Small intestine (tissue), 7 donors: ENCODE measurements around the gene NRN1L. TPM values are rescaled to one million over a fixed set of nuclear protein-coding genes. Genes with fewer than 3 reads are reported as not detected.
A peak's percentile ranks its signal among the peaks of the same experiment; 100 is the strongest.
"Not testable (repeated sequence)": the region's sequence is repeated elsewhere in the genome, so short reads cannot be mapped to it uniquely, and the experiment has no call there.

Source experiments
- DNase-seq, 2 donors: peaks; one replicate each; pipeline versions ENCODE4 v3.0.0 to v3.0.0-alpha.2; 2013
- FAIRE-seq: peaks from 2 replicates; lab custom pipeline; 2012; peaks lifted over from hg19 to GRCh38; lab: Jason Lieb, UNC
- H3K27ac ChIP-seq, 3 donors: one replicate each; pipeline ENCODE4 v1.5.1; 2013; ENCODE audit warnings: low read length in 2 of 3, mild to moderate bottlenecking in 2 of 3, control low read depth in 1 of 3, inconsistent platforms in 1 of 3, low read depth in 1 of 3, moderate library complexity in 1 of 3
- H3K27me3 ChIP-seq, 3 donors: one replicate each; pipeline ENCODE4 v1.6.1; 2013; ENCODE audit warnings: low read length in 3 of 3, inconsistent platforms in 1 of 3; ENCODE audit not compliant: control insufficient read depth in 3 of 3, insufficient read depth in 3 of 3
- H3K36me3 ChIP-seq, 3 donors: one replicate each; pipeline ENCODE4 v1.6.1; 2013; ENCODE audit warnings: low read length in 3 of 3, inconsistent platforms in 1 of 3, low read depth in 1 of 3, mild to moderate bottlenecking in 1 of 3, moderate library complexity in 1 of 3; ENCODE audit not compliant: control insufficient read depth in 3 of 3, insufficient read depth in 2 of 3
- H3K4me1 ChIP-seq, 3 donors: one replicate each; pipeline ENCODE4 v1.6.1; 2013; ENCODE audit warnings: low read length in 2 of 3, inconsistent platforms in 1 of 3, low read depth in 1 of 3, mild to moderate bottlenecking in 1 of 3, moderate library complexity in 1 of 3; ENCODE audit not compliant: control insufficient read depth in 3 of 3, insufficient read depth in 2 of 3
- H3K4me3 ChIP-seq, 3 donors: one replicate each; pipeline ENCODE4 v1.5.1; 2013; ENCODE audit warnings: low read length in 3 of 3, control low read depth in 1 of 3, inconsistent platforms in 1 of 3, low read depth in 1 of 3, mild to moderate bottlenecking in 1 of 3, moderate library complexity in 1 of 3
- H3K9me3 ChIP-seq, 2 donors: one replicate each; pipeline ENCODE4 v1.6.1; 2013; ENCODE audit warnings: low read depth in 1 of 2, low read length in 1 of 2; ENCODE audit not compliant: control insufficient read depth in 2 of 2, insufficient read depth in 1 of 2
- WGBS, 3 donors: extraction: QIAGEN DNeasy Blood & Tissue Kit; methylation state at CpG; one replicate each; pipeline ENCODE4 v1.1.7; 2013; 5-methylcytosine and 5-hydroxymethylcytosine counted together
- polyA plus RNA-seq, 4 donors: library from polyadenylated mRNA; stranded (reverse) in 3 of 4; unstranded in 1 of 4; fragments of 200-250 nt in 3 of 4; fragments of 120-200 nt in 1 of 4; gene quantifications; one replicate each; pipeline versions ENCODE4 v1.2.1 to v1.2.3, GENCODE V29; 2013
- donor health status: healthy with polysubstance abuse.
- donor health status: control.
- donor health status: control.
- donor health status: Bipolar disorder and iron deficiency.
- donor health status: healthy.

Gene NRN1L
- polyA plus RNA-seq, 4 donors: 0.69 to 6.0 (median 2.0) TPM

DNA sequence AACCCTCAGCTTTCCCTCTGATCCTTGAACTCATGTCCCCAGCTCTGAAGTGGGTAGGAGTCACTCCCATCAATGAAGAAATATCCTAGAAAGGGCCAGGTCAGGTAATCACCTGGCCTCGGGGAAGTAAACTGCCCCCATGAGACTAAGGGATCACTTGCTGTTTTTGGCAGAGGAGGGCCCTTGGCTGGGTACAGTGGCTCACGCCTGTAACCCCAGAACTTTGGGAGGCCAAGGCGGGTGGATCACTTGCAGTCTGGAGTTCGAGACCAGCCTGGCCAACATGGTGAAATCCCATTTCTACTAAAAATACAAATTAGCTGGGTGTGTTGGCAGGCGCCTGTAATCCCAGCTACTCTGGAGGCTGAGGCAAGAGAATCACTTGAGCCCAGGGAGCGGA is 20.6 kb upstream of the NRN1L start:
- FAIRE-seq, H3K9me3 ChIP-seq, DNase-seq, H3K27me3 ChIP-seq, H3K4me3 ChIP-seq, H3K4me1 ChIP-seq: not testable (repeated sequence)
- Histone ChIP-seq H3K36me3 (peaks cover 2 to 88% (median 4%) of the 10 kb centered on the region in 3 donors), H3K27ac (peak overlapping the region in 1 of 3 donors; percentile 22)
- 93 to 96% (median 94%) methylated on average over 6 of the region's 6 CpGs for WGBS, 3 donors

DNA sequence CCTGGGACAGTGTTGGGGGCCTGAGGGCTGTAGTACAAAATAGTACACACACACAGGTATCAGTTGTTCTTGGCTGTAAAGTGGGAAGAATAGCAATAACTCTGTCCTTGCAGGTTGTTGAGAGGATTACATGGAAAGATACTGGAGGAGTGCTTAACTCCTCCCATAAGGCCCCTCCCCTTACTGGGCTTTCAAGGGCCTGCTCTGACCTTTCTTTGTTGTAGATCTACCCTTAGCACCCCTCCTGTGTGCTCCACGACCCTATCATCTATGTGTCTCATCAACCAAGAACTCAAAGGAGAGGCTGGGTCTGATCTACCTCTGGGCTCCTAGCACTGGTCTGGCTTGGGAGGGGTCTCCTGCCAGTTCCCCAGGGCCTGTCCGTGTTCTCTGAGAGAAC is 20.1 kb upstream of the NRN1L start:
- FAIRE-seq (no peak), DNase-seq (no peak)
- Histone ChIP-seq H3K27ac (no peak overlapping the region), H3K27me3 (no peaks in the 10 kb centered on the region), H3K9me3 (no peaks in the 10 kb centered on the region), H3K36me3 (peaks cover 2 to 90% (median 4%) of the 10 kb centered on the region in 3 donors), H3K4me3 (no peak overlapping the region), H3K4me1 (no peaks in the 10 kb centered on the region)
- WGBS, 3 donors: 80 to 87% (median 84%) methylated on average over 2 of the region's 2 CpGs

DNA sequence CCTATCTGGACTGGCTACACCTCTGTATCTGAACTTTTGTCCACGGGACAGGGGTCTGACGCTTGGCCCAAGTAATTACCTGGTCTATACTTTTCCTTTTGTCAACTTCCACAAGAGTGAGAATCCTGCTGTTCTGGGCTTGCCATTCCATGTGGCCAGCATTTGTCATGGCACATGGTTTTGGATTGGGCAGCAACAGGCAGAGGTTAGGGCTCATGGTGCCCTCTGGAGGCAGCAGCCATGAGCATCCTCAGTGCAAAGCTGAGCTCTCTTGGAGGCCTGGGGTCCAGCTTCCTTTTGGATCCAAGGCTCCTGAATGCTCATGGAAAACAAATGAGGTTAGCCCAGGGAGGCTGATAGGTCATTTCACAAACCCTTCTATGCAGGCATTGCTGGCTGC is 19.4 kb upstream of the NRN1L start:
- H3K27me3 ChIP-seq: no peaks in the 10 kb centered on the region
- peaks cover 2 to 92% (median 4%) of the 10 kb centered on the region in 3 donors for H3K36me3 ChIP-seq
- no peak for FAIRE-seq
- 87 to 100% (median 92%) methylated on average over 2 of the region's 2 CpGs for WGBS, 3 donors
- no peaks in the 10 kb centered on the region for H3K9me3 ChIP-seq
- H3K27ac ChIP-seq: no peak overlapping the region
- DNase-seq: peak; percentile 48 to 63
- no peak overlapping the region for H3K4me3 ChIP-seq
- H3K4me1 ChIP-seq: no peaks in the 10 kb centered on the region

DNA sequence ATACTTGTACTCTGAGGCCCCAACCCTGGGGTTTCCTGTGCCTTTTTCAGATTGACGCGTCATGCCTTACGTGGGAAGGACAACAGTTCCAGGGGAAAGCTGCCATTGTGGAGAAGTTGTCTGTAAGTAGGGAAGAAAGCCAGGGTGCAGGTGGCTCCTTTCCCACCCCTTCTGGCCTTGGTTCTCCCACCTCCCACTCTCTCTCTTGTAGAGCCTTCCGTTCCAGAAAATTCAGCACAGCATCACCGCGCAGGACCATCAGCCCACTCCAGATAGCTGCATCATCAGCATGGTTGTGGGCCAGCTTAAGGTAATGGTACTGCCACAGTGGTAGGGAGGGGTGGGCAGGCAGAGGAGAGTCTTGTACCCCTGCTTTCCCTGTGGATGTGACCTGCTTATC is 16.4 kb upstream of the NRN1L start:
- H3K9me3 ChIP-seq: no peaks in the 10 kb centered on the region
- no peak overlapping the region for H3K4me3 ChIP-seq
- H3K27me3 ChIP-seq: no peaks in the 10 kb centered on the region
- DNase-seq (no peak), FAIRE-seq (no peak)
- H3K4me1 ChIP-seq: no peaks in the 10 kb centered on the region
- peaks cover 2 to 80% (median 7%) of the 10 kb centered on the region in 3 donors for H3K36me3 ChIP-seq
- no peak overlapping the region for H3K27ac ChIP-seq
- 94 to 97% (median 96%) methylated on average over 6 of the region's 6 CpGs for WGBS, 3 donors

DNA sequence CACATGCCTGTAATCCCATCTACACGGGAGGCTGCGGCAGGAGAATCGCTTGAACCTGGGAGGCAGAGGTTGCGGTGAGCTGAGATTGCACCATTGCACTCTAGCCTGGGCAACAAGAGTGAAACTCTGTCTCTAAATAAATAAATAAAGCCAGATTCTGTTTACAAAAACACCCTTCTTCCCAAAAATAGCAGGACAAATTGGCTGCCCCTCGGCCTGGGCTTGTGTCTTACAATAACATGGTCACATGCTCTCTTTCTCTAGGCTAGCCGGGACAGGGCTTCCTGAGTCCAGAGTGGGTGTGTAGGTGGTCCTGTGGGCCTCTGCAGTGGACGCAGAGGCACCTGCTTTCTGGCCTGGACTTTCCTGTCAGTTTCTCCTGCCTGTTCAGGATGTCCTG is 15.0 kb upstream of the NRN1L start:
- no peak for DNase-seq
- WGBS, 3 donors: 84 to 90% (median 86%) methylated on average over 7 of the region's 7 CpGs
- Histone ChIP-seq H3K4me1 (peaks cover 0 to 10% (median 8%) of the 10 kb centered on the region in 3 donors), H3K27me3 (no peaks in the 10 kb centered on the region), H3K36me3 (peaks cover 2 to 72% (median 7%) of the 10 kb centered on the region in 3 donors), H3K9me3 (no peaks in the 10 kb centered on the region), H3K27ac (no peak overlapping the region), H3K4me3 (no peak overlapping the region)
- FAIRE-seq: no peak

DNA sequence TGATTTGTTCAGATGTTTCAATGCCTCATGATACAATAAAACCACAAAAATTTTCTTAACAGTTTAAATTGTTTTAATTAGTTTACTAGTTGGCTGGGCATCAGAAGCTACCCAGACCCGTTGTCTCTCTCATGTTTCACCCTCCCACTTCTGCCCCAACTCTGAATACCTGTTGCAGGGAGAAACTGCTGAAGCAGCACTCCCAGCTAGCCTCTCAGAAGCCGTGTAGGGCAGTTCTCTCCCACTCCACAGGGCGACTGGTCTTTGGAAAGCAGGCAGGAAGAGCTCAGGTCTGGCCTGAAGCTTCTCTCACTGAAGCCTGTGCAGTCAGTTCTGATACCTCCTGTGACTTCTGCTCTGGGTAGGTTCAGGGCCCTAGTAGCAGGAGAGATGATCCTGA is 13.4 kb upstream of the NRN1L start:
- H3K27me3 ChIP-seq: no peaks in the 10 kb centered on the region
- H3K4me1 ChIP-seq: peaks cover 0 to 17% (median 9%) of the 10 kb centered on the region in 3 donors
- no peaks in the 10 kb centered on the region for H3K9me3 ChIP-seq
- WGBS, 3 donors: 70 to 76% (median 73%) methylated on average over 3 of the region's 3 CpGs
- FAIRE-seq (no peak), DNase-seq (no peak)
- no peak overlapping the region for H3K4me3 ChIP-seq
- no peak overlapping the region for H3K27ac ChIP-seq
- H3K36me3 ChIP-seq: peaks cover 2 to 64% (median 7%) of the 10 kb centered on the region in 3 donors

DNA sequence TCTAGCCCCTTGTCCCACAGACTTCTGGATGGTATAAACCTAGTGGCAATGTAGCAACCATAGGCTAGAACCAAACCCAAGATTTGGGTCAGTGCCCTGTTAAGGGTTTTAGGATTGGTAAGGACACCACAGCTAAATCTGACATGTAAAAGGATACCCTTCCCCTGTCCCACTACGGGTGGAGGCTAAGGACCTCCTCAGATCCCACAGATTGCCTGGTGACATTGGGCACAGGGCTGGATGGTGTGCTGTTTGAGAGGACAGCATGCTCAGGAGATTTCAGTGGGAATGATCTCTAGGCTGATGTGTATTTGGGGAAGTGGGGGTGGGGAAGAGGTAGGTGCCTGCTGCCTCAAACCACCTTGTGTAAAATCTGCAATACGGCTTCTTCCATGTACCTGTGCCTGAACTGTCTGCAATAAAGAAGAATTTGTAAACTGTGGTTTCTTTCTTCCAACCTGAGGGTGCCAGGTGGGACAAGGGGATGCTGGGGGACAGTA is 12.5 kb upstream of the NRN1L start:
- DNase-seq: peak in 1 of 2 donors; percentile 16

DNA sequence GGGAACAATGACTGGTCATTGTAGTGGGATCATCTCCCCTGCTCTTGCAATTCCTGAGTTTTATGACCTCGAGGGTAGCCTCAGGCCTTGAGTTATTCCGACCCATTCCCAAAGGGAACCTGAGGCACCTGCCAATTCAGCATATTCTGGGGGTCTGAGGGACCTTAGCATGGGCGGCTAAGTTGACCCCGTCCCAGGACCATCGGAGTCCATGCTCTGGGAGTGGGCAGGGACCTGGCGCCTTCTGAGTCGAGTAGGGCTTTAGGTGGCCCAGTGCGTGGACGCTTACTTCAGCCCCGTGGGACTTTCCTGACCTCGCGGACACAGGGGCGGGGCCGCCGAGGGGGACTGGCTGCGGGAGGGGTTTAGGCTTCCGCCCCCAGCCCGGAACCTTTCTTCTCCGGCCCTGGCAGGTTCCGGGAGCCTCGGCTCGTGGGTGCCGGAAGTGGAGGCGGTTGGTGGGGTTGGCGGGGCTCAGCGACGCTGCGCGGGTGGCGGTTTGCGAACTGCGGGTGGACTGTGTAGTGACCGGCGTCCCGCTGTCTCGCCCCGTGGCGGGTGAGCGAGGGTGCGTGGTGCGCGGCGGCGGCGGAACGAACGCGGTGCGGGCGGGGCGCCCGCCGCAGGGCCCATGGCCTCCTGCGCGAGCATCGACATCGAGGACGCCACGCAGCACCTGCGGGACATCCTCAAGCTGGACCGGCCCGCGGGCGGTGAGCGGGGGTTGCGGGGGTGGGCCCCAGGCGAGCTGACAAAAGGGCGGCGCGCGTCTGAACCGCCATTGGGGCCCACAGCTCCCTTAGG is 11.9 kb upstream of the NRN1L start, which contains the start of gene EDC4:
Gene EDC4 (plus strand): TSS at position 422 of the 804 bp plus-strand sequence. CDS start 210 bp downstream, at position 632.
- H3K27me3 ChIP-seq: no peaks in the 10 kb centered on the region
- H3K36me3 ChIP-seq: peaks cover 4 to 64% (median 6%) of the 10 kb centered on the region in 3 donors
- H3K27ac ChIP-seq: peak within 1 kb of the TSS; percentile 49 to 87 (median 78)
- DNase-seq: peak; percentile 79 to 91
- H3K9me3 ChIP-seq: no peaks in the 10 kb centered on the region
- FAIRE-seq: no peak
- 1 to 2% (median 2%) methylated on average over 43 to 72 of the region's 72 CpGs for WGBS, 3 donors
- peaks cover 0 to 17% (median 9%) of the 10 kb centered on the region in 3 donors for H3K4me1 ChIP-seq
- H3K4me3 ChIP-seq: peak within 1 kb of the TSS; percentile 86 to 94 (median 93)

More for the DNA sequence above, 12.5 kb upstream of the NRN1L start:
- Histone ChIP-seq H3K9me3 (no peaks in the 10 kb centered on the region), H3K4me1 (peaks cover 0 to 17% (median 9%) of the 10 kb centered on the region in 3 donors), H3K27me3 (no peaks in the 10 kb centered on the region), H3K36me3 (peaks cover 2 to 64% (median 6%) of the 10 kb centered on the region in 3 donors), H3K4me3 (peak overlapping the region in 1 of 3 donors; percentile 94), H3K27ac (peak overlapping the region; percentile 13 to 87 (median 78))
- WGBS, 3 donors: 56 to 65% (median 58%) methylated on average over 2 of the region's 2 CpGs
- no peak for FAIRE-seq
